HepG2 (cell line): ENCODE results near the gene TVP23A. TPM values are rescaled to one million over a fixed set of nuclear protein-coding genes. Genes with fewer than 3 reads are reported as not detected.

Experiments used
- ATM ChIP-seq: fragments of 450-650 bp; IDR thresholded peaks from 2 replicates; pipeline ENCODE4 v1.7.1; 2017; ENCODE audit warnings: mild to moderate bottlenecking, borderline replicate concordance
- CREBL2 ChIP-seq: sonication (generic); formaldehyde crosslinking; IDR thresholded peaks from 2 replicates; pipeline ENCODE4 v1.8.1; 2023; ENCODE audit warnings: missing genetic modification reagents, mild to moderate bottlenecking, borderline replicate concordance
- CSRNP2 ChIP-seq: sonication (generic); formaldehyde crosslinking; conservative IDR thresholded peaks from 2 replicates; pipeline ENCODE4 v1.8.0; 2022; ENCODE audit warnings: low read depth, missing genetic modification reagents
- MYPOP ChIP-seq: sonication (generic); formaldehyde crosslinking; IDR thresholded peaks from 2 replicates; pipeline ENCODE4 v1.8.1; 2023; ENCODE audit warnings: mild to moderate bottlenecking, moderate library complexity, missing genetic modification reagents
- NFATC3 ChIP-seq: sonication (generic); formaldehyde crosslinking; IDR thresholded peaks from 2 replicates; pipeline ENCODE4 v1.5.1; 2020; ENCODE audit warnings: mild to moderate bottlenecking, missing genetic modification reagents
- PATZ1 ChIP-seq: sonication (generic); formaldehyde crosslinking; IDR thresholded peaks from 2 replicates; pipeline ENCODE4 v1.4.0; 2020; ENCODE audit warnings: missing genetic modification reagents
- POLR2AphosphoS5 ChIP-seq: IDR thresholded peaks from 2 replicates; pipeline ENCODE4 v1.6.1; 2012; ENCODE audit warnings: low read depth, low read length
- RERE ChIP-seq: IDR thresholded peaks from 2 replicates; pipeline ENCODE4 v1.6.1; 2016; ENCODE audit warnings: low read depth, missing genetic modification reagents, missing compliant biosample characterization
- RORA ChIP-seq: sonication (generic); formaldehyde crosslinking; IDR thresholded peaks from 2 replicates; pipeline ENCODE4 v1.5.0; 2020; ENCODE audit warnings: mild to moderate bottlenecking, missing genetic modification reagents, moderate library complexity
- SOX6 ChIP-seq, 2 experiments: fragments of 450-650 bp in 1 of 2; sonication (generic) in 1 of 2; formaldehyde crosslinking in 1 of 2; IDR thresholded peaks; 2 replicates each; pipeline versions ENCODE4 v1.4.0 to v1.6.1; 2017 to 2020; ENCODE audit warnings: antibody characterized with exemption in 1 of 2, mild to moderate bottlenecking in 1 of 2, missing genetic modification reagents in 1 of 2
- TBX2 ChIP-seq: sonication (generic); formaldehyde crosslinking; IDR thresholded peaks from 2 replicates; pipeline ENCODE4 v1.5.0; 2020; ENCODE audit warnings: missing genetic modification reagents, mild to moderate bottlenecking, borderline replicate concordance
- TOPORS ChIP-seq: sonication (generic); formaldehyde crosslinking; IDR thresholded peaks from 2 replicates; pipeline ENCODE4 v1.8.0; 2023; ENCODE audit warnings: mild to moderate bottlenecking, missing genetic modification reagents
- YEATS2 ChIP-seq: sonication (generic); formaldehyde crosslinking; IDR thresholded peaks from 2 replicates; pipeline ENCODE4 v1.4.0; 2020; ENCODE audit warnings: missing genetic modification reagents, borderline replicate concordance
- ZNF296 ChIP-seq: sonication (generic); formaldehyde crosslinking; conservative IDR thresholded peaks from 2 replicates; pipeline ENCODE4 v1.5.0; 2020; ENCODE audit warnings: mild to moderate bottlenecking, missing genetic modification reagents
- ZNF446 ChIP-seq: sonication (generic); formaldehyde crosslinking; IDR thresholded peaks from 2 replicates; pipeline ENCODE4 v1.5.0; 2020; ENCODE audit warnings: mild to moderate bottlenecking, missing genetic modification reagents
- ZNF570 ChIP-seq: sonication (generic); formaldehyde crosslinking; IDR thresholded peaks from 2 replicates; pipeline ENCODE4 v1.4.0; 2020; ENCODE audit warnings: mild to moderate bottlenecking, missing genetic modification reagents, borderline replicate concordance
- ZNF790 ChIP-seq: sonication (generic); formaldehyde crosslinking; IDR thresholded peaks from 2 replicates; pipeline ENCODE4 v1.8.0; 2022; ENCODE audit warnings: missing genetic modification reagents, mild to moderate bottlenecking, borderline replicate concordance
- ZSCAN12 ChIP-seq: sonication (generic); formaldehyde crosslinking; IDR thresholded peaks from 2 replicates; pipeline ENCODE4 v1.9.0; 2021; ENCODE audit warnings: mild to moderate bottlenecking, missing genetic modification reagents
- polyA plus RNA-seq, 8 experiments: library from polyadenylated mRNA; depleted of rRNA in 3 of 8; stranded (reverse) in 7 of 8; unstranded in 1 of 8; fragments of >200 nt; fragmentation: Illumina TruSeq in 4 of 8; extraction: Trizol in 4 of 8; gene quantifications; 2 replicates each; pipeline versions ENCODE4 v1.2.1 to v1.2.3, GENCODE V29; 2011 to 2016; ENCODE audit warnings: low read depth in 4 of 8, missing spikeins in 1 of 8, mixed read lengths in 1 of 8; ENCODE audit not compliant: insufficient read depth in 1 of 8
- total RNA-seq, 5 experiments: library from RNA; depleted of rRNA; stranded (reverse); fragments of >200 nt; fragmentation: Illumina TruSeq; extraction: Trizol; gene quantifications; 2 replicates each; pipeline ENCODE4 v1.2.3, GENCODE V29; 2016; ENCODE audit warnings: low read depth in 1 of 5

TVP23A gene
- total and polyA plus RNA-seq, 2 of the 13 experiments (the other 11 are each of a cell fraction or from before 2014, with no cell fraction given) = not detected

- TF ChIP-seq ZNF296 (CRISPR knock-in tag) (no peak), MYPOP (CRISPR knock-in tag) (peak; percentile 88), ATM (no peak), TOPORS (peak; percentile 98; the same call in 1 of the 2 replicates), YEATS2 (CRISPR knock-in tag) (peak; percentile 92), ZNF790 (peak; percentile 87; the same call in 1 of the 2 replicates), POLR2AphosphoS5 (peak; percentile 96), CSRNP2 (CRISPR knock-in tag) (no peak), CREBL2 (CRISPR knock-in tag) (peak; percentile 97; the same call in 1 of the 2 replicates), SOX6 (IDR thresholded peaks at IDR 0.05) (no peak), SOX6 (CRISPR knock-in tag; IDR thresholded peaks at IDR 0.05) (peak; percentile 92), ZSCAN12 (CRISPR knock-in tag) (peak; percentile 19; the same call in 1 of the 2 replicates), RERE (no peak; the same call in 1 of the 2 replicates), RORA (no peak), ZNF446 (no peak; the same call in 1 of the 2 replicates), NFATC3 (peak; percentile 91), PATZ1 (peak; percentile 86), ZNF570 (CRISPR knock-in tag) (no peak), TBX2 (CRISPR knock-in tag) (peak; percentile 99)
Measured at GRCh38 chr16:10743610-10744369, 74.8 kb downstream of the TVP23A start, which contains the start of gene NUBP1 (continued).
